Dermis blood vessel endothelial cell (primary cell): ENCODE measurements around the gene HEATR5A. TPM values are rescaled to one million over a fixed set of nuclear protein-coding genes. Genes with fewer than 3 reads are reported as not detected.
"Not testable (repeated sequence)": the region's sequence is repeated elsewhere in the genome, so short reads cannot be mapped to it uniquely, and the experiment has no call there.

Source experiments
- DNase-seq: peaks from one replicate; pipeline ENCODE4 v3.0.0; 2010
- total RNA-seq: library from RNA; depleted of rRNA; stranded (reverse); fragments of >200 nt; gene quantifications from 2 replicates; pipeline ENCODE4 v1.2.3, GENCODE V29; 2014

HEATR5A gene
- total RNA-seq, 1 donor from 2014 or later = 43.1 TPM

- DNase-seq = peak; percentile 70
These were observed 94.2 kb downstream of the HEATR5A start for GRCh38 chr14:31326111-31326510.

GRCh38 chr14:31323419-31323818 lies 96.9 kb downstream of the HEATR5A start:
- DNase-seq = no peak

GRCh38 chr14:31320922-31321766 lies 99.2 kb downstream of the HEATR5A start:
- DNase-seq = no peak

GRCh38 chr14:31320216-31320615 lies 100.1 kb downstream of the HEATR5A start:
- no peak for DNase-seq

- DNase-seq = no peak
These were observed 100.6 kb downstream of the HEATR5A start for GRCh38 chr14:31319701-31320100.

GRCh38 chr14:31312934-31313333 lies 107.4 kb downstream of the HEATR5A start:
- no peak for DNase-seq

GRCh38 chr14:31312370-31312769 lies 108.0 kb downstream of the HEATR5A start:
- DNase-seq = not testable (repeated sequence)

GRCh38 chr14:31307618-31308017 lies 112.7 kb downstream of the HEATR5A start:
- DNase-seq = no peak

GRCh38 chr14:31307198-31307597 lies 113.2 kb downstream of the HEATR5A start:
- DNase-seq = no peak

- DNase-seq = no peak
These were observed 116.7 kb downstream of the HEATR5A start for GRCh38 chr14:31303654-31304053.

- no peak for DNase-seq
These were observed 119.5 kb downstream of the HEATR5A start for GRCh38 chr14:31300883-31301282.

GRCh38 chr14:31300296-31300695 lies 120.1 kb downstream of the HEATR5A start:
- DNase-seq = no peak

- DNase-seq = peak; percentile 41
These were observed 122.5 kb downstream of the HEATR5A start for GRCh38 chr14:31297701-31298344.

GRCh38 chr14:31297112-31297511 lies 123.2 kb downstream of the HEATR5A start:
- DNase-seq = no peak

- DNase-seq = peak; percentile 86
These were observed 125.5 kb downstream of the HEATR5A start for GRCh38 chr14:31294746-31295405.

- peak; percentile 45 for DNase-seq
These were observed 127.3 kb downstream of the HEATR5A start for GRCh38 chr14:31292937-31293616.

- no peak for DNase-seq
These were observed 129.1 kb downstream of the HEATR5A start for GRCh38 chr14:31291210-31291609.

GRCh38 chr14:31287294-31287972 lies 132.9 kb downstream of the HEATR5A start:
- no peak for DNase-seq

- DNase-seq = no peak
These were observed 133.7 kb downstream of the HEATR5A start for GRCh38 chr14:31286456-31287293.

- DNase-seq = peak; percentile 62
These were observed 136.6 kb downstream of the HEATR5A start for GRCh38 chr14:31283578-31284252.

GRCh38 chr14:31283153-31283552 lies 137.2 kb downstream of the HEATR5A start:
- DNase-seq = no peak
